ENCODE results near the gene RAB35.
A peak's percentile ranks its signal among the peaks of the same experiment; 100 is the strongest.

The RAB35 gene

GRCh38 chr12:120093336-120093591 lies 23.3 kb downstream of the RAB35 start:
- H3K4me3 ChIP-seq (ENCODE audit: low read depth, low read length), result no peak overlapping the region
- H3K27ac ChIP-seq (ENCODE audit: extremely low read depth, low read depth, low read length), result 0 out of 2 replicates have a peak overlapping the region, but pooled peaks have one; percentile 24
- CTCF ChIA-PET, result interaction anchor here (0.6 kb wide), 1 partner anchor 22 kb away, joined by 3 read pairs; no protein-coding TSS in a partner anchor

GRCh38 chr12:120092551-120093335 lies 23.8 kb downstream of the RAB35 start:
- Histone ChIP-seq H3K36me3 (ENCODE audit: control insufficient read depth in 2 of 2, insufficient read depth in 1 of 2, low read length in 2 of 2) (peaks cover 0 to 37% of the 10 kb centered on the region in 2 experiments; a peak in 2 of 3 replicates), H3K4me3 (ENCODE audit: low read depth, low read length) (no peak overlapping the region), H3K27ac (ENCODE audit: extremely low read depth, low read depth, low read length) (0 out of 2 replicates have a peak overlapping the region, but pooled peaks have one; percentile 24), H3K9me3 (ENCODE audit: control insufficient read depth, insufficient read depth, low read depth, low read length) (no peaks in the 10 kb centered on the region), H3K4me1 (ENCODE audit: control insufficient read depth, insufficient read depth, low read length) (peaks cover 8% of the 10 kb centered on the region; the same call in 1 of the 2 replicates)
- ChIA-PET POLR2A (interaction anchor here (2.6 kb wide), 1 partner anchor 24 kb away, joined by 9 read pairs; the partner anchor contains the start of gene RAB35), CTCF (interaction anchor here (1.2 kb wide), 1 partner anchor 32 kb away, joined by 3 read pairs; no protein-coding TSS in a partner anchor)
- TF ChIP-seq ZNF629 (tag by site-specific recombination; IDR thresholded peaks at IDR 0.05) (no peak), ZNF223 (tag by site-specific recombination; IDR thresholded peaks at IDR 0.05) (peak; percentile 80; the same call in 1 of the 2 replicates)

More at GRCh38 chr12:120093336-120093591, 23.3 kb downstream of the RAB35 start:
- Histone ChIP-seq H3K9me3 (ENCODE audit: control insufficient read depth, insufficient read depth, low read depth, low read length) (no peaks in the 10 kb centered on the region), H3K36me3 (ENCODE audit: control insufficient read depth in 2 of 2, insufficient read depth in 1 of 2, low read length in 2 of 2) (peaks cover 0 to 40% of the 10 kb centered on the region in 2 experiments; a peak in 2 of 3 replicates), H3K4me1 (ENCODE audit: control insufficient read depth, insufficient read depth, low read length) (peaks cover 8% of the 10 kb centered on the region; the same call in 1 of the 2 replicates)
- POLR2A ChIA-PET, result interaction anchor here (2.6 kb wide), 1 partner anchor 23 kb away, joined by 9 read pairs; the partner anchor contains the start of gene RAB35
- TF ChIP-seq ZFP3 (tag by site-specific recombination; IDR thresholded peaks at IDR 0.05; ENCODE audit: low read depth) (no peak), ZNF514 (tag by site-specific recombination; IDR thresholded peaks at IDR 0.05) (no peak), ZNF510 (tag by site-specific recombination; IDR thresholded peaks at IDR 0.05; ENCODE audit: insufficient replicate concordance) (no peak), ZNF354C (tag by site-specific recombination; IDR thresholded peaks at IDR 0.05; ENCODE audit: borderline replicate concordance, low read depth) (no peak), SP2 (tag by site-specific recombination; IDR thresholded peaks at IDR 0.05) (no peak), ZNF169 (tag by site-specific recombination; IDR thresholded peaks at IDR 0.05) (no peak), ZBTB8A (tag by site-specific recombination; IDR thresholded peaks at IDR 0.05) (peak; percentile 46), GLIS2 (tag by site-specific recombination; IDR thresholded peaks at IDR 0.05) (peak; percentile 47; the same call in 1 of the 2 replicates), ZNF600 (tag by site-specific recombination; IDR thresholded peaks at IDR 0.05) (no peak), KLF9 (tag by site-specific recombination; IDR thresholded peaks at IDR 0.05; ENCODE audit: low read depth) (no peak)
- TF ChIP-seq, protein P1, sequence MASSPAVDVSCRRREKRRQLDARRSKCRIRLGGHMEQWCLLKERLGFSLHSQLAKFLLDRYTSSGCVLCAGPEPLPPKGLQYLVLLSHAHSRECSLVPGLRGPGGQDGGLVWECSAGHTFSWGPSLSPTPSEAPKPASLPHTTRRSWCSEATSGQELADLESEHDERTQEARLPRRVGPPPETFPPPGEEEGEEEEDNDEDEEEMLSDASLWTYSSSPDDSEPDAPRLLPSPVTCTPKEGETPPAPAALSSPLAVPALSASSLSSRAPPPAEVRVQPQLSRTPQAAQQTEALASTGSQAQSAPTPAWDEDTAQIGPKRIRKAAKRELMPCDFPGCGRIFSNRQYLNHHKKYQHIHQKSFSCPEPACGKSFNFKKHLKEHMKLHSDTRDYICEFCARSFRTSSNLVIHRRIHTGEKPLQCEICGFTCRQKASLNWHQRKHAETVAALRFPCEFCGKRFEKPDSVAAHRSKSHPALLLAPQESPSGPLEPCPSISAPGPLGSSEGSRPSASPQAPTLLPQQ (tag by site-specific recombination; IDR thresholded peaks at IDR 0.05), result no peak
- TF ChIP-seq, protein P2, sequence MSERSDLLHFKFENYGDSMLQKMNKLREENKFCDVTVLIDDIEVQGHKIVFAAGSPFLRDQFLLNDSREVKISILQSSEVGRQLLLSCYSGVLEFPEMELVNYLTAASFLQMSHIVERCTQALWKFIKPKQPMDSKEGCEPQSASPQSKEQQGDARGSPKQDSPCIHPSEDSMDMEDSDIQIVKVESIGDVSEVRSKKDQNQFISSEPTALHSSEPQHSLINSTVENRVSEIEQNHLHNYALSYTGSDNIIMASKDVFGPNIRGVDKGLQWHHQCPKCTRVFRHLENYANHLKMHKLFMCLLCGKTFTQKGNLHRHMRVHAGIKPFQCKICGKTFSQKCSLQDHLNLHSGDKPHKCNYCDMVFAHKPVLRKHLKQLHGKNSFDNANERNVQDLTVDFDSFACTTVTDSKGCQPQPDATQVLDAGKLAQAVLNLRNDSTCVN (tag by site-specific recombination; optimal IDR thresholded peaks at IDR 0.05), result no peak
- TF ChIP-seq, protein P3, sequence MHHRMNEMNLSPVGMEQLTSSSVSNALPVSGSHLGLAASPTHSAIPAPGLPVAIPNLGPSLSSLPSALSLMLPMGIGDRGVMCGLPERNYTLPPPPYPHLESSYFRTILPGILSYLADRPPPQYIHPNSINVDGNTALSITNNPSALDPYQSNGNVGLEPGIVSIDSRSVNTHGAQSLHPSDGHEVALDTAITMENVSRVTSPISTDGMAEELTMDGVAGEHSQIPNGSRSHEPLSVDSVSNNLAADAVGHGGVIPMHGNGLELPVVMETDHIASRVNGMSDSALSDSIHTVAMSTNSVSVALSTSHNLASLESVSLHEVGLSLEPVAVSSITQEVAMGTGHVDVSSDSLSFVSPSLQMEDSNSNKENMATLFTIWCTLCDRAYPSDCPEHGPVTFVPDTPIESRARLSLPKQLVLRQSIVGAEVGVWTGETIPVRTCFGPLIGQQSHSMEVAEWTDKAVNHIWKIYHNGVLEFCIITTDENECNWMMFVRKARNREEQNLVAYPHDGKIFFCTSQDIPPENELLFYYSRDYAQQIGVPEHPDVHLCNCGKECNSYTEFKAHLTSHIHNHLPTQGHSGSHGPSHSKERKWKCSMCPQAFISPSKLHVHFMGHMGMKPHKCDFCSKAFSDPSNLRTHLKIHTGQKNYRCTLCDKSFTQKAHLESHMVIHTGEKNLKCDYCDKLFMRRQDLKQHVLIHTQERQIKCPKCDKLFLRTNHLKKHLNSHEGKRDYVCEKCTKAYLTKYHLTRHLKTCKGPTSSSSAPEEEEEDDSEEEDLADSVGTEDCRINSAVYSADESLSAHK (tag by site-specific recombination; IDR thresholded peaks at IDR 0.05), result no peak
- TF ChIP-seq, protein P4, sequence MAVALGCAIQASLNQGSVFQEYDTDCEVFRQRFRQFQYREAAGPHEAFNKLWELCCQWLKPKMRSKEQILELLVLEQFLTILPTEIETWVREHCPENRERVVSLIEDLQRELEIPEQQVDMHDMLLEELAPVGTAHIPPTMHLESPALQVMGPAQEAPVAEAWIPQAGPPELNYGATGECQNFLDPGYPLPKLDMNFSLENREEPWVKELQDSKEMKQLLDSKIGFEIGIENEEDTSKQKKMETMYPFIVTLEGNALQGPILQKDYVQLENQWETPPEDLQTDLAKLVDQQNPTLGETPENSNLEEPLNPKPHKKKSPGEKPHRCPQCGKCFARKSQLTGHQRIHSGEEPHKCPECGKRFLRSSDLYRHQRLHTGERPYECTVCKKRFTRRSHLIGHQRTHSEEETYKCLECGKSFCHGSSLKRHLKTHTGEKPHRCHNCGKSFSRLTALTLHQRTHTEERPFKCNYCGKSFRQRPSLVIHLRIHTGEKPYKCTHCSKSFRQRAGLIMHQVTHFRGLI (tag by site-specific recombination; IDR thresholded peaks at IDR 0.05), result peak; percentile 92

All from HEK293 (cell line).